Natural killer cell (primary cell): ENCODE measurements around the gene BLOC1S5. TPM values are rescaled to one million over a fixed set of nuclear protein-coding genes. Genes with fewer than 3 reads are reported as not detected.

ENCODE experiments used
- ATAC-seq, 3 donors: fragments of 150-1000 bp in 2 of 3; fragments of 200-7000 bp in 1 of 3; cut with Tn5 transposase; 1 replicate in 1 of 3; 2 replicates in 2 of 3; pipeline ENCODE4 v1.10.0; 2021; ENCODE audit warnings: mild to moderate bottlenecking in 2 of 3, moderate library complexity in 2 of 3
- DNase-seq, 2 donors: peaks; one replicate each; pipeline versions ENCODE4 v3.0.0 to v3.0.0-alpha.2; 2013 to 2021; ENCODE audit warnings: mixed read lengths in 1 of 2
- H3K27ac ChIP-seq: one replicate; pipeline ENCODE4 v1.5.1; 2013; ENCODE audit warnings: mild to moderate bottlenecking, low read length
- H3K27me3 ChIP-seq: one replicate; pipeline ENCODE4 v1.6.1; 2013; ENCODE audit warnings: low read length; ENCODE audit not compliant: control insufficient read depth, insufficient read depth
- H3K36me3 ChIP-seq: one replicate; pipeline ENCODE4 v1.6.1; 2013; ENCODE audit warnings: low read length; ENCODE audit not compliant: control insufficient read depth, insufficient read depth
- H3K4me1 ChIP-seq: one replicate; pipeline ENCODE4 v1.6.1; 2013; ENCODE audit warnings: low read length; ENCODE audit not compliant: control insufficient read depth, insufficient read depth
- H3K4me3 ChIP-seq: one replicate; pipeline ENCODE4 v1.5.1; 2013; ENCODE audit warnings: low read length
- H3K9me3 ChIP-seq: one replicate; pipeline ENCODE4 v1.6.1; 2013; ENCODE audit warnings: low read length; ENCODE audit not compliant: control insufficient read depth, insufficient read depth
- H3K27ac Mint-ChIP-seq, 2 donors: one replicate each; pipeline ENCODE4 v1.8.0; 2022; ENCODE audit warnings: mild to moderate bottlenecking in 2 of 2, mixed read lengths in 2 of 2, moderate library complexity in 1 of 2
- H3K27me3 Mint-ChIP-seq, 2 donors: one replicate each; pipeline ENCODE4 v1.8.0; 2022; ENCODE audit warnings: low read depth in 2 of 2, mixed read lengths in 2 of 2
- H3K36me3 Mint-ChIP-seq: one replicate; pipeline ENCODE4 v1.8.0; 2022; ENCODE audit warnings: mixed read lengths
- H3K4me1 Mint-ChIP-seq, 2 donors: one replicate each; pipeline ENCODE4 v1.8.0; 2022; ENCODE audit warnings: mixed read lengths in 2 of 2
- H3K4me3 Mint-ChIP-seq: one replicate; pipeline ENCODE4 v1.8.0; 2022; ENCODE audit warnings: mild to moderate bottlenecking, moderate library complexity, mixed read lengths
- H3K9me3 Mint-ChIP-seq, 2 donors: one replicate each; pipeline ENCODE4 v1.8.0; 2022; ENCODE audit warnings: mixed read lengths in 2 of 2
- CTCF ChIP-seq: fragments of 200-600 bp; IDR thresholded peaks from one replicate; pipeline ENCODE4 v1.8.0; 2022; ENCODE audit warnings: antibody characterized with exemption
- WGBS: methylation state at CpG from one replicate; pipeline ENCODE4 v1.1.7; 2013; ENCODE audit warnings: missing lambda C conversion rate; ENCODE audit not compliant: insufficient coverage; 5-methylcytosine and 5-hydroxymethylcytosine counted together
- intact Hi-C: fragments of 100-400 bp; cut with micrococcal nuclease; formaldehyde crosslinking; loops from one replicate; pipeline ENCODE4 v1.14.2; 2022
- total RNA-seq, 4 donors: library from RNA; stranded (reverse); fragments of 120-200 nt in 1 of 4; gene quantifications; one replicate each; pipeline versions ENCODE4 v1.2.3 to v1.2.4, GENCODE V29; 2013 to 2022

Gene BLOC1S5
- total RNA-seq, 3 donors from 2014 or later (not counting 1 experiment from before 2014, with no cell fraction given) = 11.2 to 15.9 (median 15.4) TPM

GRCh38 chr6:8020083-8020482, 44.1 kb downstream of the BLOC1S5 start:
- Mint-ChIP-seq H3K27me3 (no peaks in the 10 kb centered on the region), H3K27ac (no peak overlapping the region), H3K4me1 (peaks cover 0 to 5% of the 10 kb centered on the region in 2 donors), H3K4me3 (no peak overlapping the region), H3K9me3 (peaks cover 0 to 3% of the 10 kb centered on the region in 2 donors), H3K36me3 (peaks cover 7% of the 10 kb centered on the region)
- DNase-seq (no peak), ATAC-seq (no peak)
- 93% methylated on average over 3 of the region's 4 CpGs for WGBS
- no peaks in the 10 kb centered on the region for H3K9me3 ChIP-seq
- peaks cover 1% of the 10 kb centered on the region for H3K36me3 ChIP-seq
- no peaks in the 10 kb centered on the region for H3K27me3 ChIP-seq
- no peak for TF ChIP-seq CTCF
- no peak overlapping the region for H3K4me3 ChIP-seq
- intact Hi-C loops = no loop called here
- no peak overlapping the region for H3K27ac ChIP-seq
- no peaks in the 10 kb centered on the region for H3K4me1 ChIP-seq

- peaks cover 11% of the 10 kb centered on the region for H3K36me3 ChIP-seq
- Mint-ChIP-seq H3K27ac (no peak overlapping the region), H3K27me3 (no peaks in the 10 kb centered on the region), H3K4me3 (no peak overlapping the region), H3K4me1 (peaks cover 0 to 5% of the 10 kb centered on the region in 2 donors), H3K9me3 (peaks cover 0 to 3% of the 10 kb centered on the region in 2 donors), H3K36me3 (peaks cover 7% of the 10 kb centered on the region)
- peak overlapping the region; percentile 32 for H3K27ac ChIP-seq
- ATAC-seq = no peak
- no peaks in the 10 kb centered on the region for H3K9me3 ChIP-seq
- H3K27me3 ChIP-seq = no peaks in the 10 kb centered on the region
- intact Hi-C loops = no loop called here
- H3K4me3 ChIP-seq = no peak overlapping the region
- no peak for DNase-seq
- 90% methylated on average over 7 of the region's 7 CpGs for WGBS
- TF ChIP-seq CTCF = no peak
- no peaks in the 10 kb centered on the region for H3K4me1 ChIP-seq
These were observed 46.5 kb downstream of the BLOC1S5 start for GRCh38 chr6:8017705-8018104.

- peaks cover 11% of the 10 kb centered on the region for H3K36me3 ChIP-seq
- Mint-ChIP-seq H3K9me3 (peaks cover 0 to 3% of the 10 kb centered on the region in 2 donors), H3K27me3 (no peaks in the 10 kb centered on the region), H3K4me1 (peaks cover 0 to 5% of the 10 kb centered on the region in 2 donors), H3K36me3 (peaks cover 7% of the 10 kb centered on the region), H3K4me3 (no peak overlapping the region), H3K27ac (no peak overlapping the region)
- H3K9me3 ChIP-seq = no peaks in the 10 kb centered on the region
- intact Hi-C loops = no loop called here
- H3K27ac ChIP-seq = peak overlapping the region; percentile 32
- no peaks in the 10 kb centered on the region for H3K4me1 ChIP-seq
- no peak for ATAC-seq
- no peak for DNase-seq
- H3K27me3 ChIP-seq = no peaks in the 10 kb centered on the region
- H3K4me3 ChIP-seq = no peak overlapping the region
- TF ChIP-seq CTCF = no peak
- 84% methylated on average over 9 of the region's 9 CpGs for WGBS
These were observed 46.9 kb downstream of the BLOC1S5 start for GRCh38 chr6:8017276-8017701.

- ATAC-seq = no peak
- no peaks in the 10 kb centered on the region for H3K9me3 ChIP-seq
- H3K27me3 ChIP-seq = no peaks in the 10 kb centered on the region
- Mint-ChIP-seq H3K27me3 (no peaks in the 10 kb centered on the region), H3K36me3 (no peaks in the 10 kb centered on the region), H3K27ac (no peak overlapping the region), H3K4me1 (peaks cover 0 to 5% of the 10 kb centered on the region in 2 donors), H3K4me3 (no peak overlapping the region), H3K9me3 (no peaks in the 10 kb centered on the region)
- no peaks in the 10 kb centered on the region for H3K4me1 ChIP-seq
- no peak for TF ChIP-seq CTCF
- 98% methylated on average over 3 of the region's 3 CpGs for WGBS
- DNase-seq = no peak
- H3K27ac ChIP-seq = no peak overlapping the region
- no peak overlapping the region for H3K4me3 ChIP-seq
- intact Hi-C loops = no loop called here
- peaks cover 11% of the 10 kb centered on the region for H3K36me3 ChIP-seq
These were observed 49.2 kb downstream of the BLOC1S5 start for GRCh38 chr6:8014947-8015346.
